Measurements from ENCODE around the gene ITPK1. TPM values are rescaled to one million over a fixed set of nuclear protein-coding genes. Genes with fewer than 3 reads are reported as not detected.

Gene ITPK1
- total RNA-seq, 1 donor from 2014 or later: 112 TPM

- H3K4me1 ChIP-seq: peaks cover 100% of the 10 kb centered on the region
- intact Hi-C loops (cut with micrococcal nuclease): no loop called here
Measured at GRCh38 chr14:93015064-93015463, 100.7 kb downstream of the ITPK1 start.

GRCh38 chr14:93014058-93015023 is 101.4 kb downstream of the ITPK1 start:
- peak overlapping the region; percentile 87 for H3K27ac ChIP-seq (replicated peaks)
- DNase-seq: no peak
- no peaks in the 10 kb centered on the region for H3K36me3 ChIP-seq
- H3K4me1 ChIP-seq: peaks cover 100% of the 10 kb centered on the region
- H3K4me3 ChIP-seq: no peak overlapping the region
- intact Hi-C loops (cut with micrococcal nuclease): no loop called here
- no peaks in the 10 kb centered on the region for H3K9me3 ChIP-seq (replicated peaks)
- TF ChIP-seq CTCF (IDR thresholded peaks at IDR 0.05; ENCODE audit: borderline replicate concordance): no peak
- H3K27me3 ChIP-seq (ENCODE audit: low read depth): no peaks in the 10 kb centered on the region

More at GRCh38 chr14:93015064-93015463, 100.7 kb downstream of the ITPK1 start:
- H3K27ac ChIP-seq (replicated peaks): peak overlapping the region; percentile 80
- TF ChIP-seq CTCF (IDR thresholded peaks at IDR 0.05; ENCODE audit: borderline replicate concordance): no peak
- DNase-seq: no peak
- no peaks in the 10 kb centered on the region for H3K36me3 ChIP-seq
- H3K4me3 ChIP-seq: no peak overlapping the region
- no peaks in the 10 kb centered on the region for H3K9me3 ChIP-seq (replicated peaks)
- H3K27me3 ChIP-seq (ENCODE audit: low read depth): no peaks in the 10 kb centered on the region

GRCh38 chr14:93012951-93013719 is 102.6 kb downstream of the ITPK1 start:
- no peak for TF ChIP-seq CTCF (IDR thresholded peaks at IDR 0.05; ENCODE audit: borderline replicate concordance)
- intact Hi-C loops (cut with micrococcal nuclease): no loop called here
- Histone ChIP-seq H3K4me3 (no peak overlapping the region), H3K9me3 (replicated peaks) (no peaks in the 10 kb centered on the region), H3K36me3 (no peaks in the 10 kb centered on the region), H3K27me3 (ENCODE audit: low read depth) (no peaks in the 10 kb centered on the region), H3K4me1 (peaks cover 100% of the 10 kb centered on the region), H3K27ac (replicated peaks) (peak overlapping the region; percentile 87)
- DNase-seq: no peak

GRCh38 chr14:93012506-93012905 is 103.2 kb downstream of the ITPK1 start:
- intact Hi-C loops (cut with micrococcal nuclease): no loop called here
- peaks cover 100% of the 10 kb centered on the region for H3K4me1 ChIP-seq
- H3K27ac ChIP-seq (replicated peaks): peak overlapping the region; percentile 87

More at GRCh38 chr14:93012506-93012905, 103.2 kb downstream of the ITPK1 start:
- no peaks in the 10 kb centered on the region for H3K9me3 ChIP-seq (replicated peaks)
- H3K4me3 ChIP-seq: no peak overlapping the region
- no peaks in the 10 kb centered on the region for H3K36me3 ChIP-seq
- no peaks in the 10 kb centered on the region for H3K27me3 ChIP-seq (ENCODE audit: low read depth)
- no peak for DNase-seq
- TF ChIP-seq CTCF (IDR thresholded peaks at IDR 0.05; ENCODE audit: borderline replicate concordance): no peak
